Amygdala (tissue), 56 donors: Measurements from ENCODE around the gene PNKD.
"Not testable (repeated sequence)": the region's sequence is repeated elsewhere in the genome, so short reads cannot be mapped to it uniquely, and the experiment has no call there.

Experiments used
- DNase-seq, 56 donors: peaks; one replicate each; lab custom pipeline; 2025; lab: John Stamatoyannopoulos, UW

Gene PNKD

DNA sequence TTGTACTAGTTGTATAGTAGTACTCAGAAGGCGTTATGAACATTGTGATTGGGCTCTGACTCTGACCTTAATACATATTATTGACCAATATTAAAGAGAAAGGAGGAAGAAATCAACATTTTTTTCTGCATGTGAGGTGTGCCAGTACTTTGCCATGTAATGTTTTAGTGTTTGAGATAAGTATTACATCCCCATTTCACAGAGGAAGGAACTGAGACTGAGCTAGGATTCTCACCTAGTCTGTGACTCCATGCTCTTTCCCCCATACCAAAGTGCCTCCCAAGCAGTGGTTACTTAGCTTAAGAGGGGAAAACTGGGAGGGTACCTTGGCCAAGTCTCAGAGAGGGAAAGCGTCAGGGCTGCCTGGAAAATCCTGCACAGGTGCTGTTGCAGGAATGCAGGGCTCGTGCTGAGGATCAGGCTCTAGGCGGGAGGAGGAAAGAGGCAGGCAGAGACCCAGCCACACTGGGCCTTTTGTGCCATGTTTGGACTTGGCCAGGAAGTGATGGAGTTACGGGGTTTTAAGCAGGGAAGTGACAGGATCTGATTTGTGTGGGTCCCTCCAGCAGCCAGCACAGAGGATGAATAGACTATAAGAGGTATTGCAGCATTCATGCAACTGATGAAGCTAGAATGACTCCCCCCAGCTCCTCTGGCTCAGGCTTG, 1.7 kb downstream of the PNKD start:
- DNase-seq = peak in 1 of 56 donors; percentile 36

DNA sequence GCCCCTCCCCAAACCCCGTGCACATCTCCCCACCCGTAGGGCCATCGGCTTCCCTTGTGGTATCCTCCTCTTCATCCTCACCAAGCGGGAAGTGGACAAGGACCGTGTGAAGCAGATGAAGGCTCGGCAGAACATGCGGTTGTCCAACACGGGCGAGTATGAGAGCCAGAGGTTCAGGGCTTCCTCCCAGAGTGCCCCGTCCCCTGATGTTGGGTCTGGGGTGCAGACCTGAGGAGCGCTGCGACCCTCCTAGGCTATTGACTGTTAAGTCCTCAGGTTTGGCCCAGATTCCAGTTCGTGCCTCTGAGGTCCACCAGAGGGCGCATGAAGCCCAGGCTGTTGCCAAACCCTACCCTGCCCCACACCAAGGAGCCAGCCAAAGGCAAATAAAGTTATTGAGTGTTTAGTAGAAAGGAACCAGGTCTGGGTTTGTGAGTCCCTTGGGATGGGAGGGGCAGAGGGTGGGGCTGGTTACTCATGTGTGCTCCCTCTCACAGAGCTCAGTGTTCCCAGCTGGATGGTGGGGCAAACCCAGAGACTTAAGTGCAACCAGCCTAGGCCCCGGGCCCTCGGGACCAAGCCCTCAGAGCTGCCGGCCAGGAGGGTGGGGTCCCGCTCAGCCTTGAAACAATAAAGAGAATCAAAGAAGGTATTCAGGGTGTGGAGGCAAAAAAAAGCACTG, 2.4 kb downstream of the PNKD start:
- peak in 55 of 56 donors; percentile 23 to 87 (median 67) for DNase-seq

DNA sequence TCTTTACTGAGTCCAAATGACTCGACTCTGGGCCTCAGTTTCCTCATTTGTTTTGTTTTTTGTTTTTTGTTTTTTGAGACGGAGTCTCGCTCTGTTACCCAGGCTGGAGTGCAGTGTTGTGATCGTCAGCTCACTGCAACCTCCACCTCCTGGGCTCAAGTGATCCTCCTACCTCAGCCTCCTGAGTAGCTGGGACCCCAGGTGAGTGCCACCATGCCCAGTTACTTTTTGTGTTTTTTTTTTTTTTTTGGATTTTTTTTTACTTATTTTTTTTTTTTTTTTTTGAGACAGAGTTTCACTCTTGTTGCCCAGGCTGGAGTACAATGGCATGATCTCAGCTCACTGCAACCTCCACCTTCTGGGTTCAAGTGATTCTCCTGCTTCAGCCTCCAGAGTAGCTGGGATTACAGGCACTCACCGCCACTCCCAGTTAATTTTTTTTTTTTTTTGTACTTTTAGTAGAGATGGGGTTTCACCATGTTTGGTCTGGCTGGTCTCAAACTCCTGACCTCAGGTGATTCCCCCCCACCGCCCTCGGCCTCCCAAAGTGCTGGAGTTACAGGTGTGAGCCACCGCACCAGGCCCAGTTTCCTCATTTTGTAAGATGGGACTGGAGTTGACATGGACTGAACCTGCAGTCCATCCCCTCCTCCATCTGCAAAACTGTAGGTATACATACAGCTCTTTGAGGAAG, 3.0 kb downstream of the PNKD start:
- DNase-seq = not testable (repeated sequence)

DNA sequence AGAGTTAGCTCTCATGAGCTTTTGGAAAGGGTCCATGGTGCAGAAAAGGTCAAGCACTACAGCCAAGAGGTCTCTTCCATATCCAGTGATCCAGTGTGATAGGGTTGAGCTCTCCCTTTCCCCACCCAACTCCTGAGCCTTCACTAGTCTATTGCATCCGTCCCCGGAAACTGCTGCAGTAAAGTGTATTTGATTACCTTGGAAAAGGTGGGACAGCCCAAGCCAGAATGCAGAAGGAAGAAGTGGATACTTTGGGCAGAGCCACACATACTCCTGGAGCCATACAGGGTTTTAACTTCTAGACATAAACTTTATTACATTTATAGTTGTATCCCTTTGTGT, 3.6 kb downstream of the PNKD start:
- DNase-seq = no peak

DNA sequence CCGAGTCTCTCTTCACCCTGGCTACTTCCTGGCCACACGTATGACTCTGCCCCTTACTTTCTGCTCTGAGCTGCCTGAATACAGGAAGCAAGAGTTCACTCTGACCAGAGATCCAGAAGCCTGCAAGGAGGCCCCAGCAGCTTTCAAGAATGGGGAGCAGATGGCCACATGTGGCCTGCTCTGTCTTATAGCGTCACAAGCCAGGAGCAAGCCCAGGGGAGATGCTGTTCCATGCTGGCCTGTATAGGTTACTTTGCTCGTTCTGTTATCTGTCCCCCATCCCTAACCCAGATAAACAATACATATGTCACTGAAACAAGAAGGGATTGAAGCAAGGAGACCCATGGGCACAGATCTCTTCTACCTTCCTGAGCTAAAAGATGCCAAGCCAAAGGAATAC, 4.3 kb downstream of the PNKD start:
- no peak for DNase-seq

DNA sequence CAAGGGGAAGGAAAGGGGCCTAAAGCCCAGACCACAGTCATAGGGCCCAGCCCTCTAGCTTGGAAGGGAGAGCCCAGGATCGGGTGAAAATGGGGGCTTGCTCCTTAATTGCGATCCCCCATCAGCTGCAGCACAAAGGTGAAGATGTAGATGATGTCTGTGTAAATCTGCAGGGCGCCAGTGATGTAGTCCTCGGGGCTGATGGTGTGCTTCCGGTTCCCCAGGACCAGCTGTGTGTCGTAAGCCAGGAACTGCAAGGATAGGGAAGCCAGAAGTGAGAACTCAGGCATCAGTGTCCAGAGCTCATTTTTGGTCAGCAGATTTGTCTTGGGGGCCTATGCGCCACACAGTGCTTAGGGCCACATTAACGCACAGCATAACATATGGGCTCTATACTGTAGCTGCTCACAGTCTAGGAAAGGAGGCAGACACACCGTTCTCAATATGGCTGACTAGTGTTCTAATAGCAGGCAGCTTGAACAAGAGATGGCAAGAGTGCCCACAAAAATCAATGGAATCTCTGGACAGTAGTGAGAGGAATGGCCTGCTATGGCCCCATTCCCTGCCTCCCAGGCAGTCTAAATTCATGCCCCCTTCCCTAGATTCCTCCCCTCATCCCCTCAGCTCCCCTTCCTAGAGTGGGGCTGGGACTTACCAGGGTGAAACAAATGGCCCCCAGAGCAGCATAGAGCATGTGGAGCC, 5.2 kb downstream of the PNKD start:
- no peak for DNase-seq

DNA sequence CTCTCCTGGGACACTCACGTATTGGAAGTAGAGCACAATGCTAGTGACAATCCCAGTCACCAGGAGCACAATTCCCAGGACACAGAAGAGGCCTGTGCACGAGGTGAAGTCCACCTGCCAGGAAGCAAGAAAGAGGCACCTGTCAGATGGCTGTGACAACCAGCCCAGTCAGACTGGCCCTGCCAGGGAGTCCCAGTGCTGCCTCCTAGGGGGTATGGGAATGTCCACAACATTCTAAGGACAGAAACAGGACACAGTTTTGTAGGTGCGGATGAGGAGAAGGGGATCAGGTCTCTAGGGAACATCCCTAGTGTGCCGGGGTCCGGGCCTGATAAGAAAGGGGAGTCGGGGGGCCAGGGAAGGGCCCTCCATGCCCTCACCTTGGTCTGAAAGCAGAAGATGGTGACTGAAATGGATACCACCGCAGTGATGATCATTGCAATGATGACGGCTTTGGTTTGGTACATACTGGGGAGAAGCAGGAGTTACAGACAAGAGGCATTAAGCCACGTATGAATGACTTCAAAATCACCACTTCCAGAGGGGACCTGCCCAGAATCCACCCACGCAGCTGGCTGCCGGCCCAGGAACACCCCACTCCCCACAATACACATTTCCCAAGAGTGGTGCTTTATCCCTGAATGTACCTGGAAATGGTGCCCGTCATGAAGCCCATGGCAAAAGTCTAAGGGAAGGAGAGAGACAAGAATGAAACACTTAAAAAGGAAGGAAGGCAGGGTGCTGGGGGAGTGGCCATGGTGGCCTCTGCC, 6.9 kb downstream of the PNKD start:
- no peak for DNase-seq

DNA sequence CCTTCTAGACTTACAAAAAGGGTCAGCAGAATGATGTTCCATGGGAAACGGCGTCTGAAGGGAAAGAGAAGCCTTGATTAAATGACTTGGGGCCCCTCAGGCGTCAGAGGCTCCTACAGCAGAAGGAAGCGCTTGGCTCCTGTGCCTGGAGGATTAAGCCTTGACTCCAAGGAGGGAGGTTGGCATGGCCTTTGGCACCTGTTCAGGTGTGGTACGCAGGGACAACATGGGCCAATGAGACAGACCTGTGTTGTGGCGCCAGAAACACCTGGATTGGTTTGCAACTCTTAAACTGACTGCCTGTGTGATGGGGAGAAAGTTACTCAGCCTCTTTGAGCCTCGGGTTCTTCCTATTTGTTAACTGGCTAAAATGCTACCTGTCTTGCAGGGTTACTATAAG, 7.6 kb downstream of the PNKD start:
- no peak for DNase-seq

DNA sequence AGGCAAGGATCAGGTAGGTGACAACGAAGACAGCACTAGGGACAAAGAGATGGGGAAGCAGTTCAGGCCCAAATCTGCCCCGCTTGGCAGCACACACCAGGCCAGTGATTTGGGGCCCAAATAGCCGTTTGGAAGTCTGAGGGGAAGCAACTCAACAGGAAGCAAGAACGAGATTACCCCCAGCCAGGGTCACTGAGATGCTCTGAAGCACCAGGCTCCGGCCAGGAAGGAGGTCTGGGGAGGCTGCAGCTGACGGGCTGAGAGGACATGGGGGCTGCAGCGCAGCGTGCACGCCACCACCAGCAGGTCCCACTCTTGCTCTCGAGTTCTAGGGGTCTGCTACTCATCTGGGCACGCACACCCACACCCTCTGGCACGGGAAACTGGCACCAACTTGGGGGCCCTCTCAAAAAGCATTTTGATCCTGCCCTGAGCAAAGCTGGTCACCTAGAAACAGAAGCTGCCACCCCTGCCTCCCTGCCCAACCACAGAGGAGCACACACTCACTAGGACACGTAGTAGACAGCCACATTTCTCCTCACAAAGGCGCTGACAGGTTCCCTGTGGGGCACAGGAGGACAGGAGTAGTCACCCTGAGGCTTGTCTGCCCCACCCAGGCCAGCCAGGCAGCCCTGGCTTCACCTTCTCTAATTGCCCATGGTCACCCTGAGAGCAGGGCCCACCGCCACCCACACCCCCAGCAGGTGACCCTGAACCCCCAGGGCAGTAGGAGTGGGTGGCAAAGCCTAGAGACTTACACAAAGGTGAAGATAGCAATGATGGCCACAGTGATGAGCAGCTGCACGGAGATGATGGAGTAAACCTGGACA, 8.4 kb downstream of the PNKD start:
- DNase-seq = no peak

DNA sequence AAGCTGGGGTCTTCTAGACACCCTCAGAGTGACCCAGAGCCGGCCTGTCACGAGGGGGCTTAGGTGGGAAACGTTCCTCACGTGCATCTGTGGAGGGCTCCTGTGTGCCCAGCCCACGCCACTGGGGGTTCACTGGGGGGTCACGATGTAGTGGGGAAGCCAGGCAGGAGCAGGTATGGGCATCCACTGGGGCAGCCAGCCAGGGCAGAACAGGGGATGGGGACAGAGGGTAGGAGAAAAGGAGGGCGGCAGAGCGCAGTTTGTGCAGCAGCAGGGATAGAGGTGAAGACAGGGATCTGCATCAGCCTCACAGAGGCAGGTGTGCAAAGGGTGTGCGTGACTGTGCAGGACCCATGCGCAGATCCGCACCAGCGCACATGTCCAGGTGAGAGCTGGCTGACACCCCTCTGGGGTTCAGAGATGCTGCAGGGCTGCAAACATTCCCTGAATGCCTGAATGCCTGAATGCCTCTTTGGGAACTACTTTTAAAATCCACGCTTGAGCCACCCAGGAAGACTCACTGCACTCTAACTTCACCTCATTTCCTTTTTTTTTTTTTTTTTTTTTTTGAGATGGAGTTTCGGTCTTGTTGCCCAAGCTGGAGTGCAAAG, 10.0 kb downstream of the PNKD start:
- DNase-seq = no peak

DNA sequence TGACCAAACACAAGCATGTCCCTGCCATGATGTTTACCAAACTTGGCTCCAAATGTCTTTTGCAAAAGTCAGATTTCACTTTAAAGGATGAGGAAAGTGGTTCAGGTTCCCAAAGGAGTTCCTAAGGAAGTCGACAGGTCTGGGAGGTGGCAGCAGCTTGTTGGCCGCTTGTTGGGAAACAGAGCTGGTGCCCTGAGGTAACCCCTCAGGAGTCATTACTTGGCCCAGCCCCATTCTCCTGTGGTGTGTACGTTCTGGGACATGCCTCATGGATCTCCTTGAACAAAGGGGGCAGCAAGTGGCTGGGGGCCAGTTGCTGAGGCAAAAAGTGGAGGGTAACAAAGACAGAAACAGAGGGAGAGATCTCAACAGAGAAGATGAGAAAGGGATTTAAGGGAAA, 11.1 kb downstream of the PNKD start:
- no peak for DNase-seq

DNA sequence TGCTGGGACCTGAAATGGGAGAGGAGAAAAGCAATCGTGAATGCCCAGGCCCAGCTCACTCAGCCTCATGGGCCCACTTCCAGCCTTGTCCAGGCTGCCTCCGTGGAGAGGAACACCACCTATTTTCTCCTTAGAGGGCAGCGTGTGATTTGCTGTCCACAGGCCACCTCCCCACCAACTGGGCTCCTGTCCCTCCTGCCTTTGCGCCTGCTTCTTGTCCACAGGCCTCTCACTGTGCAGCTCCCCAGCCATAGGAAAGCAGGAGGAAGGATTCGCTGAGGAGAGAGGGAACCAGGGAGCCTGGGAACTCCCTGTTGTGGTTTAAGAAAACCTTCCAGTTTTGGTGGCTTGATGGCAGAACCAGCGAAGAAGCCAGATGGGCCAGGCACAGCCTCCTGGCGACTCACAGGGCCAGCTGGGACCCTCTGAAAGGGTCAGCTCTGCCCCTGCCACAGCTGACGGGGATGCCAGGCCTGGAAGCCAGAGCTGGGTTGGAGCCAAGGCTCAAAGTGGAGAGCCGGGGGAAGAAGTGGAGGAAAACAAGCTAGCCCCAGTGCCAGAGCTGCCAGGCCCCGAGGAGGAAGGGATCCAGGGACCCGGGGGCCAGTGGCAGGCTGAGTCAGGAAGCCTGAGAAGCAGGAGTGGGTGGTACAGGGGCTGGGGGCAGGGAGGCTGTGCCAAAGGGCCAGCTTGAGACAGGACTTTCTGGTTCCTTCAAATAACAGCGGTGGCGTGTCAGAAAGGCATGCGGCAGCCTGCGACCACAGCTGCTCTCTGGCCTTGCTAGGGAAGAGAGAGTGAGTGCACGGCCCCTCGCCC, 12.1 kb downstream of the PNKD start:
- peak in 41 of 56 donors; percentile 23 to 73 (median 50) for DNase-seq

DNA sequence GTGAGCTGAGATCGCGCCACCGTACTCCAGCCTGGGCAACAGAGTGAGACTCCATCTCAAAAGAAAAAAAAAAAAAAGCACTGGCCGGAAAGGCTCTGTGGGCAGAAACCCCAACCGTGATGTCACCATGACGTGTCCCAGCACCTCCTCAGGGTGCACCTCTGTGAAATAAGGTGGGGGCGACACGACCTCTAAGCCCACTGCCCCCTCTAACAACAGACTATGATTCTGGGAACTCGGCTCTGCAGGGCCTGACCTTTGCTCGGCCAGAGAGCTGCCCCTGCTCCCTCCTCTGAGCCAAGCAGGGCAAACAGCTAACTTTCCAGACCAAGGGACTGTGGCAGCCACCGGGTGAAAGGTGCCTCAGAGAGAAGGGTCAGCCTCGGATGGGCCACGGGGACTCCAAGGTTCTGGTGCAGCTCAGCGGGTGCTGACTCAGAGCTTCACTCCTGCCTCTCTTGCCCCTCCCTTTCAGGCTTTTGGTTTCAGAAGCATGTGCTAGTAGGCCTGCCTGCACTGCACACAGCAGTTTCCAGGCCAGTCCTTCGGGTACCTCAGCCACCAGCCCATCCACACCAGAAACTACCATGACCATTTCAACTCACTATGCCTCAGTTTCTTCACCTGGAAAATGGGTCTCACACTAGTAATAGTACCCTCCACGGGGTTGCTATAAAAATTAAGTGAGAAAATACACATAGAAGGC, 13.9 kb downstream of the PNKD start:
- DNase-seq = peak in 1 of 56 donors; percentile 29

DNA sequence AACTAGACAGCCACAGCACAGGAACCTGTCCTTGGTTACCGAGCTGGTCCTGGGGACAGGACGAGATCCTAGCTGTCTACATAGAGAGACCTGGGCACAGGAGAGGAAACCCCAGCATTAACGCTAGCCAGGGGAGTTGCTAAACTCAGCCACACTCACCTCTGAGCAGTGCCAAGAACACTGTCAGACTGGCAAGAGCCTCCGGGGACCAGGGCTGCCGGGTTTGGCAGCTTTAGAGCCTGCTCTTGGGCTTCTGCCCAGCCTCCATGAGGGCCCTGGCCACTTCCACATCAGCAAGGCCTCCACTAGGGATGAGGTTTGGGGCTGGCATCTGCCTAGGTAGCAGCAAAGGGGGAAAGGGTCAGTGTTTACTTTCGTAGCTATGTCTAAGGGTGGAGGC, 15.3 kb downstream of the PNKD start:
- peak in 39 of 56 donors; percentile 17 to 76 (median 40) for DNase-seq

DNA sequence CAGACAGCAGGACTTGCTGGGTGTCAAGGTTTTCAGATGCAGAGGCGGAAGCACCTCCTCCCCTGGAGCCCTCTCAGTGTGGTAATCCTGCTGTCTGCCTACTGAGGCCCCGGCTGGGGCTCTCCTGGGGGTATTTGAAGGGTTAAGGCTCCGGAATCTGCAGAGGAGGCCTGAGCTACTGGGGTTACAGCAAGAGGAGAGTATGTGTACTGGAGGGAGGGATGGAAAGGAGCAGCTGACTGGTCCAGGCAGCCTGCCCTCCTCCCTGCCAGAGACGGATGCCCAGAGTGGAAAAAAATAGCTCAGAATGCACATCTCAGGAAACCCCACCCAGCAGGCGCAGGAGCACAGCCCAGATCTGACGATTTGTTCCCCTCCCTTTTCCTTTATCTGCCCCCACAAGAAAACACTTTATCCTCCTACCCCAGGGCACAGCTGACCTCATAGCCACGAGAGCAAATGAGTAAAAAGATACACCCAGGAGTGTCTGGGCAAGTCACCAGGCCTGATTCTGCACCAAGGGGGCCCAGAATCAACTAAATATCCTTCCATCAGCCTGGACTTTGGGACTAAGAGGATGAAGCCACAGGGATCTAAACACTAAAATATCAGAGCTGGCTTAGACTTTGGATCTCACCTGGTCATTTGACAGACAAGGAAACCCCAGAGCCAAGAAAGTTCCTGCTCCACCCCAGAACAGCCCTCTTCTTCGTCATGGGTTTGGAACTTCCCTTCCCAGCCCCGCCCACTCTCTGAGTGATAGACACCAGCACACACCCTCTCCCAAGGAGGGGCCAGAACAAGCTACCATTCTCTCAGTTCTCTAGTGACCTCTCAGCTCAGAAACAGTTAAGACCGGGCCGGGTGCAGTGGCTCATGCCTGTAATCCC, 16.5 kb downstream of the PNKD start:
- peak in 53 of 56 donors; percentile 52 to 93 (median 79) for DNase-seq

DNA sequence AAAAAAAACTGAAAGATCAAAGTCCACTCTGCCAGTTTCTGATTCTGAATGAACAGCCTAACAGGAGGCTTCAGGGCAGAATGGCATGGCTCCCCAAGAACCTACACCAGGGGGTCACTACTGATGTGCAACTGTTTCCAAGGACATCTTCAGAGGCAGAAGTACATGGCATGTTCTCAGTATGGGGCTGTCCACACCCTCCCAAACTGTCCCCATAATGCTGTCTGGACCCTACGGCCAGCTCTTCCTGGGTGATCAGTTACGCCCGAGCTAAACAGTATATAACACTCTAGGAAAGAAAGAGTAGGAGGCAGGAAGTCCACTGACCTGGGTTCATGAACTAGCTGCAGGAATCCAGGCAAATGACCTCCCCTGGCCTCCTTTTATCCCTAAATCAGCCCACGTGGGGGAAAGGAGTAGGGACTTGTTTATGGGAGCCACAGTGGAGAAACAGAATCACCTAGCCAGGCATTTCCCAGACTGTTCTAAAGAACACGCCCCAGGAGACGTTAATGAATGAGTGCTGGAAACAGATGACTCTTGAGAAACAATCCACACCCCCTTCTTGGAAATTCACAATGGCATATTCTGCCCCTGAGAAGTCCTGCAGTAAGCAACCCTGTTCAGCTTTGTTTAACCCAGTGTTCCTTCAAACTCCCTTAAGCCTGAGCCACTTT, 19.5 kb downstream of the PNKD start:
- peak in 5 of 56 donors; percentile 20 to 56 (median 36) for DNase-seq
